Omental fat pad (tissue), 4 donors: ENCODE data around the gene FZD8. TPM values are rescaled to one million over a fixed set of nuclear protein-coding genes. Genes with fewer than 3 reads are reported as not detected.

ENCODE experiments used
- ATAC-seq: fragments of 150-250 bp; one replicate; pipeline ENCODE4 v1.9.1; 2016; ENCODE audit warnings: mild to moderate bottlenecking, moderate library complexity; ENCODE audit not compliant: low FRiP score
- DNase-seq: peaks from one replicate; pipeline ENCODE4 v3.0.0-alpha.2; 2019; ENCODE audit warnings: low spot score
- CTCF ChIP-seq, 3 donors: fragments of 450-650 bp; IDR thresholded peaks; one replicate each; pipeline ENCODE4 v1.5.1; 2016 to 2017; ENCODE audit warnings: antibody characterized with exemption in 3 of 3, mild to moderate bottlenecking in 3 of 3, moderate library complexity in 2 of 3
- total RNA-seq, 4 donors: library from RNA; depleted of rRNA; stranded (reverse); fragments of >200 nt; gene quantifications; one replicate each; pipeline ENCODE4 v1.1.0, GENCODE V29; 2016

FZD8 gene
- total RNA-seq, 4 donors from 2014 or later, result 3.8 to 7.1 (median 5.1) TPM

- ATAC-seq (no peak), DNase-seq (no peak)
- TF ChIP-seq CTCF (IDR thresholded peaks at IDR 0.05), result no peak
These were observed 47.7 kb downstream of the FZD8 start for GRCh38 chr10:35594115-35595079.

- DNase-seq, result no peak
- TF ChIP-seq CTCF (IDR thresholded peaks at IDR 0.05), result no peak
- ATAC-seq, result no peak
These were observed 49.7 kb downstream of the FZD8 start for GRCh38 chr10:35592441-35592840.

- ATAC-seq (no peak), DNase-seq (no peak)
- no peak for TF ChIP-seq CTCF (IDR thresholded peaks at IDR 0.05)
These were observed 53.3 kb downstream of the FZD8 start for GRCh38 chr10:35588836-35589235.

Other genes starting within 250 kb of the FZD8 start
- gene GJD4, start 37.0 kb downstream of the FZD8 start, total RNA-seq, result not detected